Panc1 (cell line): ENCODE data around the gene OPRD1. TPM values are rescaled to one million over a fixed set of nuclear protein-coding genes. Genes with fewer than 3 reads are reported as not detected.
A peak's percentile ranks its signal among the peaks of the same experiment; 100 is the strongest.

ENCODE experiments used
- ATAC-seq: fragments of 200-7000 bp; cut with Tn5 transposase; 2 replicates; pipeline ENCODE4 v1.9.1; 2020; ENCODE audit warnings: mild to moderate bottlenecking, moderate library complexity
- BruUV-seq: library from RNA; stranded (reverse); fragments of 400-500 nt; replicated peaks from 2 replicates; lab custom pipeline; 2021; lab: Mats Ljungman, UMichigan
- CTCF ChIA-PET: fragments of 300-600 bp; sonication (Branson Sonifier 250); formaldehyde crosslinking; loops from one replicate; lab custom pipeline; 2022; ENCODE audit warnings: antibody characterized with exemption; lab: Charles Lee
- POLR2A ChIA-PET: fragments of 300-600 bp; sonication (Branson Sonifier 250); formaldehyde crosslinking; loops from one replicate; lab custom pipeline; 2022; ENCODE audit warnings: antibody characterized with exemption; lab: Charles Lee
- DNase-seq: peaks from one replicate; pipeline ENCODE4 v3.0.0-alpha.2; 2010; ENCODE audit warnings: low read depth, low spot score
- H3K27ac ChIP-seq: 2 replicates; pipeline ENCODE4 v1.5.1; 2011; ENCODE audit warnings: mild to moderate bottlenecking, low read length, inconsistent platforms
- H3K27me3 ChIP-seq: fragments of 200-500 bp; sonication (Bioruptor generic); 2 replicates; pipeline ENCODE4 v1.6.0; 2014; ENCODE audit warnings: low read length, inconsistent platforms; ENCODE audit not compliant: control insufficient read depth, insufficient read depth
- H3K36me3 ChIP-seq: fragments of 200-500 bp; sonication (Bioruptor generic); 2 replicates; pipeline ENCODE4 v1.5.1; 2014; ENCODE audit warnings: inconsistent platforms, mild to moderate bottlenecking, low read length, moderate library complexity; ENCODE audit not compliant: control insufficient read depth, insufficient read depth
- H3K4me1 ChIP-seq: 2 replicates; pipeline ENCODE4 v1.5.1; 2011; ENCODE audit warnings: inconsistent platforms, mild to moderate bottlenecking, low read length, moderate library complexity; ENCODE audit not compliant: control insufficient read depth, insufficient read depth
- H3K4me3 ChIP-seq, 2 experiments: 2 replicates each; pipeline ENCODE4 v1.5.1; 2011 to 2012; ENCODE audit warnings: low read depth in 2 of 2, low read length in 2 of 2, mild to moderate bottlenecking in 2 of 2, inconsistent platforms in 1 of 2, moderate library complexity in 1 of 2
- H3K9me3 ChIP-seq: fragments of 200-500 bp; sonication (Bioruptor generic); 2 replicates; pipeline ENCODE4 v1.5.1; 2014; ENCODE audit warnings: low read depth, mild to moderate bottlenecking, inconsistent platforms, low read length, moderate library complexity; ENCODE audit not compliant: control insufficient read depth, insufficient read depth
- POLR2AphosphoS5 ChIP-seq: IDR thresholded peaks from 2 replicates; pipeline ENCODE4 v1.6.1; 2012; ENCODE audit warnings: mild to moderate bottlenecking, low read depth, low read length, moderate library complexity
- SIN3A ChIP-seq: IDR thresholded peaks from 2 replicates; pipeline ENCODE4 v1.6.1; 2012; ENCODE audit warnings: low read depth, mild to moderate bottlenecking, low read length, moderate library complexity, borderline replicate concordance; ENCODE audit not compliant: insufficient read depth
- TCF7L2 ChIP-seq: IDR thresholded peaks from 2 replicates; pipeline ENCODE4 v1.6.1; 2011; ENCODE audit warnings: mild to moderate bottlenecking, low read depth, low read length, inconsistent platforms
- in situ Hi-C: cut with HindIII; loops from 2 replicates; pipeline ENCODE4 v1.10.0; 2016; ENCODE audit warnings: low sequenced_read_pairs, low pct_unique_long_range_greater_than_20kb
- intact Hi-C: fragments of 100-400 bp; cut with micrococcal nuclease; formaldehyde crosslinking; loops from one replicate; pipeline ENCODE4 v1.10.0; 2022; ENCODE audit not compliant: unreplicated experiment
- total RNA-seq: library from RNA; stranded (reverse); gene quantifications from one replicate; pipeline ENCODE4 v1.2.1, GENCODE V29; 2021; ENCODE audit not compliant: unreplicated experiment
- TF ChIP-seq, protein P1 (sequence below), 2 experiments: IDR thresholded peaks; 2 replicates each; pipeline ENCODE4 v1.6.1; 2011 to 2012; ENCODE audit warnings: low read depth in 2 of 2, control low read depth in 1 of 2, low read length in 1 of 2, mild to moderate bottlenecking in 1 of 2, moderate library complexity in 1 of 2; ENCODE audit not compliant: insufficient read depth in 1 of 2
- TF ChIP-seq, protein P2 (sequence below): fragments of 450-650 bp; IDR thresholded peaks from 2 replicates; pipeline ENCODE4 v1.5.1; 2017; ENCODE audit warnings: mild to moderate bottlenecking

OPRD1 gene
- total RNA-seq, 1 experiment from 2014 or later, result 5.4 TPM

DNA sequence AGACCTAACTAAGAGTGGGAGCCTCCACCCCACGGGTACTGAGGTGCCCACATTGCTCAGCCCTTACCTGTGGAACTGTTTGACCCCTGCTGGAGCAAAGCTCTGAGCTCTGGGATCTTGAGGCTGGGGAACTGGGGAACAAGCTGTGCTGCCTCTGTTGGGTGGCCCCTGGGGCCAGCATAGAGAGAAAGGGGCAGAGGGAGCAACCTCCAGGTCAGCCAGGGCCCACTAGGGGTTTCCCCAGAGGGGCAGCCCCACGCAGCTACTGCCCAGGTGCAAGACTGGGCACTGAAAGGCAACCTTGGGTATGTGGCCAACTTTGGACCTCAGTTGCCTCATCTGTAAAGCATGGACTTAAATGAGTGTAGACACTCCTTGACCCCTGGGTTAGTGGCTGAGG is 78.9 kb downstream of the OPRD1 start:
- no peak for DNase-seq
- Histone ChIP-seq H3K27me3 (no peaks in the 10 kb centered on the region), H3K36me3 (no peaks in the 10 kb centered on the region; the same call in 1 of the 2 replicates), H3K4me1 (peaks cover 3% of the 10 kb centered on the region; the same call in 1 of the 2 replicates), H3K4me3 (no peak overlapping the region), H3K27ac (no peak overlapping the region), H3K9me3 (no peaks in the 10 kb centered on the region)
- no TSS peak for BruUV-seq
- CTCF ChIA-PET, result interaction anchor here (1.0 to 1.1 kb wide), 2 partner anchors 143 to 233 kb away, joined by 3 read pairs; no protein-coding TSS in a partner anchor
- intact Hi-C loops, result no loop called here
- ATAC-seq, result no peak
- POLR2A ChIA-PET, result no interaction called here
- in situ Hi-C loops, result no loop called here
- TF ChIP-seq, protein P1, sequence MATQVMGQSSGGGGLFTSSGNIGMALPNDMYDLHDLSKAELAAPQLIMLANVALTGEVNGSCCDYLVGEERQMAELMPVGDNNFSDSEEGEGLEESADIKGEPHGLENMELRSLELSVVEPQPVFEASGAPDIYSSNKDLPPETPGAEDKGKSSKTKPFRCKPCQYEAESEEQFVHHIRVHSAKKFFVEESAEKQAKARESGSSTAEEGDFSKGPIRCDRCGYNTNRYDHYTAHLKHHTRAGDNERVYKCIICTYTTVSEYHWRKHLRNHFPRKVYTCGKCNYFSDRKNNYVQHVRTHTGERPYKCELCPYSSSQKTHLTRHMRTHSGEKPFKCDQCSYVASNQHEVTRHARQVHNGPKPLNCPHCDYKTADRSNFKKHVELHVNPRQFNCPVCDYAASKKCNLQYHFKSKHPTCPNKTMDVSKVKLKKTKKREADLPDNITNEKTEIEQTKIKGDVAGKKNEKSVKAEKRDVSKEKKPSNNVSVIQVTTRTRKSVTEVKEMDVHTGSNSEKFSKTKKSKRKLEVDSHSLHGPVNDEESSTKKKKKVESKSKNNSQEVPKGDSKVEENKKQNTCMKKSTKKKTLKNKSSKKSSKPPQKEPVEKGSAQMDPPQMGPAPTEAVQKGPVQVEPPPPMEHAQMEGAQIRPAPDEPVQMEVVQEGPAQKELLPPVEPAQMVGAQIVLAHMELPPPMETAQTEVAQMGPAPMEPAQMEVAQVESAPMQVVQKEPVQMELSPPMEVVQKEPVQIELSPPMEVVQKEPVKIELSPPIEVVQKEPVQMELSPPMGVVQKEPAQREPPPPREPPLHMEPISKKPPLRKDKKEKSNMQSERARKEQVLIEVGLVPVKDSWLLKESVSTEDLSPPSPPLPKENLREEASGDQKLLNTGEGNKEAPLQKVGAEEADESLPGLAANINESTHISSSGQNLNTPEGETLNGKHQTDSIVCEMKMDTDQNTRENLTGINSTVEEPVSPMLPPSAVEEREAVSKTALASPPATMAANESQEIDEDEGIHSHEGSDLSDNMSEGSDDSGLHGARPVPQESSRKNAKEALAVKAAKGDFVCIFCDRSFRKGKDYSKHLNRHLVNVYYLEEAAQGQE (IDR thresholded peaks at IDR 0.05; ENCODE audit: insufficient read depth in 1 of 2, low read depth in 2 of 2, low read length in 1 of 2), result no peak
- TF ChIP-seq, protein P2, sequence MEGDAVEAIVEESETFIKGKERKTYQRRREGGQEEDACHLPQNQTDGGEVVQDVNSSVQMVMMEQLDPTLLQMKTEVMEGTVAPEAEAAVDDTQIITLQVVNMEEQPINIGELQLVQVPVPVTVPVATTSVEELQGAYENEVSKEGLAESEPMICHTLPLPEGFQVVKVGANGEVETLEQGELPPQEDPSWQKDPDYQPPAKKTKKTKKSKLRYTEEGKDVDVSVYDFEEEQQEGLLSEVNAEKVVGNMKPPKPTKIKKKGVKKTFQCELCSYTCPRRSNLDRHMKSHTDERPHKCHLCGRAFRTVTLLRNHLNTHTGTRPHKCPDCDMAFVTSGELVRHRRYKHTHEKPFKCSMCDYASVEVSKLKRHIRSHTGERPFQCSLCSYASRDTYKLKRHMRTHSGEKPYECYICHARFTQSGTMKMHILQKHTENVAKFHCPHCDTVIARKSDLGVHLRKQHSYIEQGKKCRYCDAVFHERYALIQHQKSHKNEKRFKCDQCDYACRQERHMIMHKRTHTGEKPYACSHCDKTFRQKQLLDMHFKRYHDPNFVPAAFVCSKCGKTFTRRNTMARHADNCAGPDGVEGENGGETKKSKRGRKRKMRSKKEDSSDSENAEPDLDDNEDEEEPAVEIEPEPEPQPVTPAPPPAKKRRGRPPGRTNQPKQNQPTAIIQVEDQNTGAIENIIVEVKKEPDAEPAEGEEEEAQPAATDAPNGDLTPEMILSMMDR, result no peak
- TF ChIP-seq TCF7L2 (no peak), POLR2AphosphoS5 (no peak), SIN3A (no peak)

DNA sequence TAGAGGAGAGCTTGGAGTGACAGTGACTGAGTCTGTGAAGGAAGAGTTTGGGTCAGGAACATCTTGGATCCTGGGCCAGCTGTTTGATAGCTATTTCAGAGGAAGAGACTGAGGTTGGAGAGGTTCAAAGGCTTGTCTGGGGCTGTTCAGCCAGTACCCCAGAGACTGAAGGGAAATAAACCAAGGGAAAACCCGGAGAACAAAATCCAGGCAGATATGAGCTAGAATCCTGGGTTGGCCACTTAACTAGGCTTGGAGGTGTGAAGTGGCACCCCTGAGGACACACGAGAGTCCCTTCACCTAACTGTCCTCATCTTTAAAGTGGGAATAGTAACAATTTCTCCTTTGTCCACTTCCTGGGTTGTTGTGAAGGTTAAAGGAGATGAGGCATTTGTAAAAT is 79.3 kb downstream of the OPRD1 start:
- ChIA-PET CTCF (interaction anchor here (1.0 to 1.1 kb wide), 2 partner anchors 143 to 233 kb away, joined by 3 read pairs; no protein-coding TSS in a partner anchor), POLR2A (interaction anchor here (0.5 to 0.6 kb wide), 2 partner anchors 95 to 143 kb away, joined by 4 to 5 read pairs; no protein-coding TSS in a partner anchor)
- BruUV-seq, result TSS peak; percentile 55

More for the DNA sequence above, 79.3 kb downstream of the OPRD1 start:
- Histone ChIP-seq H3K4me3 (no peak overlapping the region), H3K27ac (no peak overlapping the region), H3K27me3 (no peaks in the 10 kb centered on the region), H3K9me3 (no peaks in the 10 kb centered on the region), H3K4me1 (peaks cover 3% of the 10 kb centered on the region; the same call in 1 of the 2 replicates), H3K36me3 (no peaks in the 10 kb centered on the region; the same call in 1 of the 2 replicates)
- TF ChIP-seq SIN3A, result no peak
- TF ChIP-seq POLR2AphosphoS5, result no peak
- TF ChIP-seq, protein P1 (IDR thresholded peaks at IDR 0.05; ENCODE audit: insufficient read depth in 1 of 2, low read depth in 2 of 2, low read length in 1 of 2), result no peak
- TF ChIP-seq TCF7L2, result no peak
- TF ChIP-seq, protein P2, result no peak
- intact Hi-C loops, result no loop called here
- no peak for ATAC-seq
- DNase-seq, result no peak
- in situ Hi-C loops, result no loop called here
